Measurements from ENCODE around the gene DMD.
"Not testable (repeated sequence)": the region's sequence is repeated elsewhere in the genome, so short reads cannot be mapped to it uniquely, and the experiment has no call there.

DMD gene

DNA sequence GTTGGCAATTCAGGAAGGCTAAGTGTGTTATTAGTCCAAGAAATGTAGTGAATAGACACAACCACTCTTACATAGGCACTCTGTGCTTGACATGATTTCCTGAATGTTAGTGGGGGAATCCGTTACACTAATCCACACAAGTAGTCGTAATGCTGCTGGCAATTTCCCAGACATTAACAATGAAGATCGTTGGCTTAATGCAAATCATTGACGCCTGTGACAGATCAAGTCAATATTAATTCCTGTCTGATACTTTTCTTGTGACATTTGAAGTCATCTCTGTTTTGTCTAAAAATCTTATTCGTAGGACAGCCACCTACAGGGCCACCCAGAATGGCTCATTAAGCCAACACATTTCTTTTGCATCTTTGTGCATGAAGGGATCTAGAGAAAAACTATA, 1200.4 kb downstream of the DMD start:
- no peak for DNase-seq (ENCODE audit: low read depth, low spot score)
- no peak overlapping the region for H3K4me3 ChIP-seq (ENCODE audit: low read length)

DNA sequence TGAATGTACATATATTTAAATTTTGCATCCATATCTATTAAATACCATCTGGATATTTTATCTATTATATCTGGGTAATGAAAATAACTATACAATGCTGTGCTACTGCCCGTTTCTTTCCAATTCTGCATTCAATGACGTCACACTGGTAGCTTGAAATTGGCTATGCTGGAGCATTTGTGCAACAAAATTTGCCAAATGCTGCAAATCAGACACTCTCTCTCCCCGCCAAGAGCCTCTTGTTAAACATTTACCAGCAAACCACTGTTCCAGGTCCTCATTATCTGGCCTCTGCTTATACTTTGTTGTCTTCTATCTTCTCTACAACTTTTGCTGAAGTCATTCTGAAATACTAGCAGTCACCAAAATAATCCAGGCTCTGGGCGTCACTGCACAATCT, 1201.1 kb downstream of the DMD start:
- no peak overlapping the region for H3K4me3 ChIP-seq (ENCODE audit: low read length)

DNA sequence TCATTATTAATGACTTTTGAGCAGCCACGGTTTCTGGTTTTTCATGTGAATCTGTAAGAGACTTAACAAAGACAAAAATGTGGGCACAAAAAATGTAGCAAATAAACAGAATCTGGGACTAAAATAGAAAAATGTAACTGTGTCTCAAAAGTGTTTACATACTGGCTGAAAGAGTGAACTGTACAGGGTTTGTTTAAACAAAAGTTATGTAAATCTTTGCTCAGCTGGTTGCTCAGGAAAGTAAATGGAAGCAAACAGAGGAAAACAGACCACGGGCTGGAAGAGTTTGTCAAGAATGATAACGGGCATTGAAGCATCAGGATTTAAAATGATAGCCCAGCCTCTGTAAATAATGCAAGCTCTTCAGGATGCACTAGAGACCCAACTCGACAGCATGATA, 1217.7 kb downstream of the DMD start:
- no peak overlapping the region for H3K4me3 ChIP-seq (ENCODE audit: low read length)
- no peak for DNase-seq (ENCODE audit: low read depth, low spot score)

More for the DNA sequence above, 1201.1 kb downstream of the DMD start:
- DNase-seq (ENCODE audit: low read depth, low spot score) = no peak

DNA sequence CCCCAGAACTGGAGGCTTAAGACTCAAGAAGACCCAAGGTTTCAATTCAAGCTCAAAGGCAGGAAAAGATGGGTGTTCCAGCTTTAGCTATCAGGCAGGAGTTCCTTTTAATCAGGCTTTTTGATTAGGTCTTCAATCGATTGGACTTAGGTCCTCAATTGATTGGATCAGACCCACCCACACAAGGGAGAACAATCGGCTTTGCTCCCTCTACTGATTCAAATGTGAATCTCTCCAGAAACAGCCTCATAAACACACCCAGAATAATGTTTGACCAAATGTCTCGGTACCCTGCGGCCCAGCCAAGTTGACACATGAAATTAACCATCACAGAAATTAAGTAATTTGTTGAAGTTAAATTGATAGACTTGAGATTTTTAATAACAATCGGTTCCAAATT, 1222.4 kb downstream of the DMD start:
- DNase-seq (ENCODE audit: low read depth, low spot score) = no peak
- H3K4me3 ChIP-seq (ENCODE audit: low read length) = no peak overlapping the region

DNA sequence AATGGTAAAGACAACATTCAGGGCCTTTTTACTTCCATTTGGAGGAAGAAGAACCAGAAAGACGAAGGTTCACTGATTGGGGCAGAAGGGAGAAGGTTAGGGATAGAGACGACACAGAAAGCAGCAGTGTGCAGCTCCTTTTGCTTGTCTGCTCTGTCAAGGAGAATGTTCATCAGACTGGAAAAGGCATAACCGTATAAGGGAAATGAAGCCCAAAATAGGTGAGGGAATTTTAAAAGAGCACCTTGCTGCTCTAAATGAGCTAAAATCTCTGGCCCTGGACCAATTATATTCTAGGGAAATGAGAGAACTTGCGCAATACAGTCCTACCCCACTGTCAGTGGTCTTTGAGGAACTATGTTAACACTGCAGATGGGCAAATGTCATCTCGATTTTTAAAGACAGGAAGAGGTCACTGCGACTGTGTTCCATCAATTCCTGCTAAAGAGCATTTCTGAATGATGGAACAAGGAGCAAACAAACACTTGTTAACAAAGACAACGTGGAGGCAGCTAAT, 1229.7 kb downstream of the DMD start:
- no peak overlapping the region for H3K4me3 ChIP-seq (ENCODE audit: low read length)

DNA sequence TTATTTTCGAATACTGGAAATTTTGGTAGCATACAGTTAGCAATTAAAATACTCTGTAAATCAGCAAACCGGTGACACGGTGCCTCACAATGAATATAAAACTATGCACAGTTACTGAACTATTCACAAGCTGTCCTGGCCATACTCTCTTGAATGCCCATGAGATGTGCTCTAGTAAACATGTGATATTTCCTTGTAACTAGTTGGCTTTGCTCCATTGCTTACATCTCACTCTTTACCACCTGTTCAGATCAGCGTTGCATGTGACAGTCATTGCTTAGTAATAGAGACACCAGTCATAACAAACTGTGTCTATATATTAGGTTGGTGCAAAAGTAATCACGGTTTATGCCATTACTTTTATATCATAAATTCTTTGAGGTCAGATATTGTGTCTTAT, 1241.6 kb downstream of the DMD start:
- DNase-seq (ENCODE audit: low read depth, low spot score) = no peak
- no peak overlapping the region for H3K4me3 ChIP-seq (ENCODE audit: low read length)

More for the DNA sequence above, 1229.7 kb downstream of the DMD start:
- DNase-seq (ENCODE audit: low read depth, low spot score) = no peak

DNA sequence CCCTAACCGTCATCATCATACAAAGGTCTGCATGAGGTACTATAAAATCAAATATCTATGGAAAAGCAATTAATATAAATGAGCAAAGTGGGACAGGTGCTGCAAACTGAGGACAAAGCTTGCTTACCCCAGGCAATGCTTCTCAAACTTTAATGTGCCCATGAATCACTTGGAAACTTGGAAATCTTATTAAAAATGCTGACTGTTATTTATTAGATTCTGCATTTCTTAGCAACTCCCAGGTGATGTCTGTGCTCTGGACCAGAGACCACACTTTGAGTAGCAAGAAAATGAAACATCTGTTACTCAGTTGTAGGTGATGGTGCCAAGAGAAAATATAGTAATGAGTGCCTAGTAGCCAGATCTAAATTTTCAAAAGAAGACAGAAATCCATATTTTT, 1249.1 kb downstream of the DMD start:
- no peak overlapping the region for H3K4me3 ChIP-seq (ENCODE audit: low read length)
- DNase-seq (ENCODE audit: low read depth, low spot score) = no peak

DNA sequence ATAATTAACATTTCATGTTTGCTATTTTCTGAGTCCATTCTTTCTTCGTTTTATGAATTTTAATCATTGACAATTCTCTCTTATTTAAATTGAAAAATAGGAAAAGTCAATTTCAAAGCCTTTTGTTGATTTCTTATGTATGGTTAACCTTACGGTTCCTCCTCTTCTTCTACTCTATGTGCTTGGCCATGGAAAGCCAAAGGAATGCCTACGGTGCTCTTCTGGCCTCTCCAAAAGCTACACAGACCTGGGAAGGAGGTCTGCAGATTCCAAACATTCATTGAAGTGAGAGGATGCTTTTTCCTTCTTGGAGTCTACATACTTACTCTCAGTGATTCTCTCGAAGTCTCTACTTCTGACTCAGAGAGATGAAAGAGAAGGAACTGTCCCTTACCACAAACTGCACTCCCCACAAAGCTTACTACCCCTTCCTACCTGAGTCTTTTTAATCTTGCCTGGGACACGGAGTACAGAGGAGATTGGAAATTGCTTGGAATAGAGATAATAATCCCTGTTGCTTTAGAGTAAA, 1276.4 kb downstream of the DMD start:
- no peak for DNase-seq (ENCODE audit: low read depth, low spot score)
- no peak overlapping the region for H3K4me3 ChIP-seq (ENCODE audit: low read length)

DNA sequence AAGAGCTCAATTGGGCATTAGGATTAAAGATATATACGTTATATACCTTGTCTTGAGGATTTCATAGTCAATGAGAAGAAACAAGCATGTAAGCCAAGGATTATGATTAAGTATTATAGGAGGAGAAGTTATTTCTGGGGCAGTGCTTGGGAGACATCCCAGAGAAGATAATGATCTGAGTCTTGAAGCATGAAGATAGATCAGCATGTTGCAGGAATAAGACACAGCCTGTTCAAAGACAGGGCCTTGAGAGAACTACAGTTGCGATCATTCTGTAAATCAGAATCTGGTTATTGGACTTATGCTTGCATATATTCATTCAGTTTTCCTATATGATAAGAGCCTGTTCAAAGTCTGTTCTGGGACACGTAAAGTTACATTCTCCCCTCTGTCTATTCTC, 1277.3 kb downstream of the DMD start:
- DNase-seq (ENCODE audit: low read depth, low spot score) = no peak
- H3K4me3 ChIP-seq (ENCODE audit: low read length) = no peak overlapping the region

DNA sequence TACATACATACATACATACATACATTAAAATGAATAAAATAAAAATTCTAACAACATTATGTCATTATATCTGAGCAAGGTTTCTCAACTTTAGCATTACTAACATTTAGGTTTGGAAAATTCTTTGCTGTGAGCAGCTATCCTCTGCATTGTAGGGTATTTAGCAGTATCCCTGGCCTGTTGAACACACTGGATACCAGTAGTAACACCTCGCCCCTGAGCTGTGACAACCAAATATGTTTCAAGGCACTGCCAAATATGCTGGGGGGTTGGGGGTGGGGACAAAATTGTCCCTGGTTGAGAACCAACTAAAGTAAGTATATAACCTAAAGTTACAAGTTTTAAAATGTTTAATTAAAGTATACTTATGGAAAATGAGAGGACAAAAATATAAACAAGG, 1278.6 kb downstream of the DMD start:
- no peak for DNase-seq (ENCODE audit: low read depth, low spot score)

DNA sequence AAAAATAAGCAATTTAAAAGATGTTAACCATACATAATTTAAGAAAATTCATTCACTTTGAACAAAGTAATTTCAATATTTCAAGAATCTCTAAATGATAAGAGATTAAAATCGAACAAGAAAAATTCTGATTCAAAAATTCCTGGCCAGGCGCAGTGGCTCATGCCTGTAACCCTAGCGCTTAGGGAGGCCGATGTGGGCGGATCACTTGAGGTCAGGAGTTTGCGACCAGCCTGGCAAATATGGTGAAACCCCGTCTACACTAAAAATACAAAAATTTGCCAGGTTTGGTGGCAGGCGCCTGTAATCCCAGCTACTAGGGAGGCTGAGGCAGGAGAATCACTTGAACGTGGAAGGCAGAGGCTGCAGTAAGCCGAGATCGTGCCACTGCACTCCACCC, 1279.0 kb downstream of the DMD start:
- not testable (repeated sequence) for DNase-seq (ENCODE audit: low read depth, low spot score); H3K4me3 ChIP-seq (ENCODE audit: low read length)

More for the DNA sequence above, 1278.6 kb downstream of the DMD start:
- no peak overlapping the region for H3K4me3 ChIP-seq (ENCODE audit: low read length)

DNA sequence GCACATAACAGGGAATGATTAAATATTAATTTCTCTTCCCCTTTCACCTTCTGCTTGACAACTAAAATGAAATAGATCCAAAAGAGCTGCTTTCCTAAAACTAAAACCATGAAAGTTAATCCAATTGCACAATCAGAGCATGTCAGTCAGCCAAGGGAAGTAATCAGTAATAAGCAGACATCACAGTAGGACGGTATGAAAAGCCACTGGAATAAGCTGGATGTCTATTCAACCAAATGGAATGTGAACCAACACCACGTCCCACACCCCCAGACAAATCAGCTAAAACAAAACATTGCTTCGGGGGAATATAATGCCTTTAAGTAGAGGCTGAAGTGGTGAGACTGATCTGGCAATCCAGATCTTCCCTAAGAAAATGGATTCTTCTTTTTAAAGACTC, 1280.1 kb downstream of the DMD start:
- H3K4me3 ChIP-seq (ENCODE audit: low read length) = no peak overlapping the region
- no peak for DNase-seq (ENCODE audit: low read depth, low spot score)

DNA sequence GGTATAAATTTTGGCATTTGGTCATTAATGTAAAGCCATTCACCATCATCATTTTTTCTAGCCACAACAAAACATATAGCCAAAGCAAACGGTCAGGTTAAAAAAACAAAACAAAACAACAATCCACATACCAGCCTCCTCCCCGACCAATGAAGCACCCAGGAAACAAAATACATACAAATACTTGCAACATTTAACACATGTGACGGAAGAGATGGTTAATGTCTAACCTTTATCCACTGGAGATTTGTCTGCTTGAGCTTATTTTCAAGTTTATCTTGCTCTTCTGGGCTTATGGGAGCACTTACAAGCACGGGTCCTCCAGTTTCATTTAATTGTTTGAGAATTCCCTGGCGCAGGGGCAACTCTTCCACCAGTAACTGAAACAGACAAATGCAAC, 1282.0 kb downstream of the DMD start:
- no peak for DNase-seq (ENCODE audit: low read depth, low spot score)
- no peak overlapping the region for H3K4me3 ChIP-seq (ENCODE audit: low read length)

DNA sequence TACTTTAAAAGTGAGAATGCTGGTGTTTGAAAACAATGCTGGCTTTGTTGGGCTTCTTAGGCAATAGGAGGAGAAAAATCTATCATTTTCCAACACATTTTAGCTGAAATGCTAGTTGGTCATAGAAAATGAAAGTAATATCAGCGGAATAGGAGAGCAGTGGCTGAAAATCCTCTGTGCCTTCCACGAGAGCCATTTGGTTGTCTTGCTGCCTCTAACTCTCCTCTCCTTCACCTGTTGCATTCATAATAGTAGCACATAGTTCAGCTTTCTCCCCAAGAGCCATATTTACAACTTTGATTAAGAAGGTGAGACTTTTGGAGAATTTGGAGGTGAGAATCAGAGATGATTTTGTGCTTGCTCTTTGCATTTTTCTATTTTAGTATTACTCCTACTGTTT, 1290.1 kb downstream of the DMD start:
- no peak for DNase-seq (ENCODE audit: low read depth, low spot score)
- H3K4me3 ChIP-seq (ENCODE audit: low read length) = no peak overlapping the region

DNA sequence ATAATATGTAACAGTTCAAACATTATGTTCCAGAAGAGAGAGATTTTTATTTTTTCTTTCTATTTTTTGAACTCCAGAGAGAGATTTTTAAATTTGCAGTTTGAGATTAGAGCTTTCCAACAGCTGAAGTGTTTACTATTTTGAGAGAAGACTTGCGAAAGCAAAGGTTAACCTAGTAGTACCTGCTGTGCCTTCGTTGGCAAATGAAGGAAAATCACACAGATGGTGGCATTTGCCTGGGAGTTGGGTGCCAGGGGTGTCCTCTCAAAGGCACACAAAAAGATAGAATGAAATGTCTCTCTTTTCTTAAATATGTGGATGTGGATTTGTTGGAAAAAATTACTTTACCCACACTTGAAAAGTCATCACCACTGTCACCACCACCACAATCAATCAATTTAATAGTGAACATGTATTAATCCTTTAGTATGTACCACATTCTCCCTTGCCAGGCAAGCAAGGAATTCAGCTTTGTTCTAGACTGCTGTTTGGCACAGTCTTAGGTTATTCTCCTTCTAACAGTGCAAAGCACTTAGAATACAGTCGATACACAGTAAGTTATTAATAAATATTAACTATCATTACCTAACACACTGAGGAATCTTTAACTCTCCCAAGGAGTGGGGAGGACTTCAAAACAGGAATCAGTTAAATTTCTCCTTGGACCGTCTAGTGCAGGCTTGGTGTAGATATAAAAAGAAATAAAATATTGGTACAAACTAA, 1301.3 kb downstream of the DMD start:
- no peak overlapping the region for H3K4me3 ChIP-seq (ENCODE audit: low read length)
- DNase-seq (ENCODE audit: low read depth, low spot score) = no peak

DNA sequence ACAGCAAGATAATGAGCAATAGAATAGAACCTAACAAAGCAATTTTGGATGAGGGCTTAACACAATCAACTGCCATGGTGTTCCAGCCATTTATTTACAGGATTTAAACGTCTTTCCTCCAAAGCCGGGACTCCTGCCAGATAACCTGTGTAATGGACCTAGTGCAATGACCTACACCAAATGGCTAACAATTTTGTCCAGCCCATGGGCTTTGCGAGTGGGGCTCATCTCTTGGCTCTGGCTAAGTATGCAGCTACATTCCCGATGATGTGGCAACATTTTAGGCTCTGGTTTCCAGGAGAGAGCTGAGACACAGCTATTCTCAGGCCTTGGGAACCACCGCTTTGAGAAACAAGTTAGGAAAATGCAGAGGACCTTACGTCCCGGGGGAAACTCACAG, 1317.2 kb downstream of the DMD start:
- H3K4me3 ChIP-seq (ENCODE audit: low read length) = no peak overlapping the region
- DNase-seq (ENCODE audit: low read depth, low spot score) = no peak

DNA sequence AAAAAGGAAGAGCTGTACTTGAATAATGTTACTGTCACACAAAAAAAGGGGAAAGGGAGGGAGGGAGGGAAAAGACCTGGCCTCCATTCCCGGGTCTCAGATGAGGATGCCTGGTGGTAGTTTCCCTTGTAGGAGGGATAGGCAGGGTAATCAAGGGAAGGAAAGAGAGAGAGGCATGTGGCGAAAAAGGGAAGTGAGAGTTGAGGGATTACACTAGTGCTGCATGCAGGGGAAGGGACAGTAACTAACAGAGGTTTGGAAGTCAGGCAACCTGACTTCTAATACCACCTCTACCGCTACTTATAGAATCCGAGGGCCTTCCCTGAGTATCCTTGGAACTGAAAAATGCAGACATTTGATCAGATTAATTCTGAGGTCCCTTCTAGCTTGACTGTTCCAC, 1317.8 kb downstream of the DMD start:
- DNase-seq (ENCODE audit: low read depth, low spot score) = no peak
- H3K4me3 ChIP-seq (ENCODE audit: low read length) = no peak overlapping the region

DNA sequence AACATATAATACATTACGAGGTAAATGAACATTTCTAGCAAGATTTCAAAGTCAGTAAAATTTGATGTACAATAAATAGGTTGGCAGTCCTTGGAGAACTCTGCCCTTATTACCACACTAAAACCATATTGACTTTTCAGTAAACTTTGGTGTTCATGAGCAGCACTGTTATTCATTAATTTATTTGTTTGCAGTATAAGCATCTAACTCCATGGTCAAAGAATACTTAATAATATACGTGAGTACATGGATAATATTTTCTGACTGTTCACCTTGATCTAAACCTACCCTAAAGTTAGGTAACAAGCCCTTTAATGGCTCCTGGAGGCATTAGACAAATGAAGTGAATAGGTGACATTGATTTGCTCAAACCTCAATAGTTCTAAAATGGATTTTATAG, 1322.3 kb downstream of the DMD start:
- no peak overlapping the region for H3K4me3 ChIP-seq (ENCODE audit: low read length)
- no peak for DNase-seq (ENCODE audit: low read depth, low spot score)

DNA sequence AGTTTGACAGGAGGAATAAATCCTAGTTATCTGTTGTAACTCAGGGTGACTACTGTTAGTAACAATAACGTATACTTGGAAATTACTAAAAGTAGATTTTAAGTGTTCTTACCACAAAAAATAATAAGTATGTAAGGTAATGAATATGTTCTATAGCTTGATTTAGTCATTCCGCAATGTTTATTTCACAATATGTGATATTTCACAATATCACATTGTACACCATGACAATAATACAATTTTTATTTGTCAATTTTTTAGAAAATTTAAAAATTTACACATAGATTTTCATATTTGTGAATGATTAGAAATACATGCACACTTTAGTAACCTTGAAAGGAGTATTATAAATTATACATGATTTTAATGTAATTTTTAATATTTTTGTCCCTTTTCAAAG, 1326.8 kb downstream of the DMD start:
- no peak for DNase-seq (ENCODE audit: low read depth, low spot score)

DNA sequence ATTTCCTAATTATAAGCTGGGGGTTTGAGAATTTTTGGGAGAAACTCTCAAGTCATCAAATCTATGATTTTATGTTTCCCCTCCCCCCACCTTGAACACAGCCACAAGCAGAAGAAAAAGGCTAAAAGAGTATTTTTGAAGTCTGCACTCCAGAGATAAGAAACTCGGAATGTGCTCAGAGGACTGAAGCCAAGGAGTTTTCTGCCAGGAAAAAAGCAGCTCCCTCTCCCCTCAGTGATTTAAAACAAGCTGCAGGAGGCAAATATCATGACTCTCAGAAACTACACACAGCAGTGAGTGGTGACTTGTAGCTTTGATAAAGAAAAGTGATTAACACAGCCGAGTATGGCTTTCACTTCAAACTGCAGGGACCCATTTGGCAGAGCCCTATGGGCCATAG, 1339.3 kb downstream of the DMD start:
- DNase-seq (ENCODE audit: low read depth, low spot score) = no peak
- no peak overlapping the region for H3K4me3 ChIP-seq (ENCODE audit: low read length)

More for the DNA sequence above, 1326.8 kb downstream of the DMD start:
- H3K4me3 ChIP-seq (ENCODE audit: low read length) = no peak overlapping the region

DNA sequence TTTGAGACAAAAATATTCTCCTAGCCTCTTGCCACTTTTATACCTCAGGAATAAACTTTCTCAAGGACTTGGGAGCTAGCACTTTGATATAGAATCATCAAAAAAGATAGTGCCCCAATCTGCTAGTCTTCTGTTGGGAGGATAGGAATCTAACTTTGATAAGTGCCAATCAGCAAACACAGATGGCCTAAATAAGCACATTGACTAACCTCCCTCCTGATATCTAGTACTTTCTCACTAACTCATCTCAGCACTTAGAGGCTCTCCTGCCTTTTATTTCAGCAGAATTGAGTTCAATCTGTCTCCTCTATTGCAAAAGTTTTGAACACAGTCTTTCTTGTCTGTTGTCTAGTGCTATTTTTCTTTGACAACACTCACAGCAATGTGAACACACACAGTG, 1341.1 kb downstream of the DMD start:
- no peak for DNase-seq (ENCODE audit: low read depth, low spot score)
- no peak overlapping the region for H3K4me3 ChIP-seq (ENCODE audit: low read length)

All from Jurkat, Clone E6-1 (cell line).